OCI-LY1 (cell line): Measurements from ENCODE around the gene TMEFF2.

Experiments used
- H2AFZ ChIP-seq: fragments of 200-600 bp; sonication (generic), shearing (Covaris generic); 2 replicates; pipeline ENCODE4 v1.6.0; 2014; ENCODE audit warnings: antibody characterized with exemption, mild to moderate bottlenecking, low read length
- H3F3A ChIP-seq: fragments of 200-600 bp; sonication (generic), shearing (Covaris generic); 2 replicates; pipeline ENCODE4 v1.6.0; 2014; ENCODE audit warnings: mild to moderate bottlenecking, antibody characterized with exemption, low read length, moderate library complexity; ENCODE audit not compliant: insufficient read depth
- H3K27ac ChIP-seq: fragments of 200-600 bp; sonication (generic); 2 replicates; pipeline ENCODE4 v1.5.1; 2014; ENCODE audit warnings: low read length, mixed run types, mild to moderate bottlenecking, low read depth; ENCODE audit not compliant: poor library complexity, severe bottlenecking
- H3K27me3 ChIP-seq: fragments of 200-600 bp; sonication (generic); 2 replicates; pipeline ENCODE4 v1.6.0; 2014; ENCODE audit warnings: antibody characterized with exemption, mild to moderate bottlenecking, low read length, moderate library complexity; ENCODE audit not compliant: insufficient read depth
- H3K36me3 ChIP-seq: fragments of 200-600 bp; sonication (generic); 2 replicates; pipeline ENCODE4 v1.6.1; 2014; ENCODE audit warnings: mild to moderate bottlenecking, antibody characterized with exemption, low read length, moderate library complexity, mixed read lengths; ENCODE audit not compliant: insufficient read depth
- H3K4me1 ChIP-seq: fragments of 200-600 bp; sonication (generic); 2 replicates; pipeline ENCODE4 v1.5.1; 2014; ENCODE audit warnings: mild to moderate bottlenecking, low read length, moderate library complexity; ENCODE audit not compliant: insufficient read depth, severe bottlenecking
- H3K4me2 ChIP-seq: fragments of 200-600 bp; sonication (generic), shearing (Covaris generic); 2 replicates; pipeline ENCODE4 v1.6.1; 2014; ENCODE audit warnings: low read length
- H3K4me3 ChIP-seq: fragments of 200-600 bp; sonication (generic); 2 replicates; pipeline ENCODE4 v1.5.1; 2014; ENCODE audit warnings: low read length, low read depth, mild to moderate bottlenecking, mixed read lengths; ENCODE audit not compliant: poor library complexity, severe bottlenecking
- H3K79me2 ChIP-seq: fragments of 200-600 bp; shearing (Covaris generic); 2 replicates; pipeline ENCODE4 v1.6.1; 2016; ENCODE audit warnings: mixed run types, low read length, mixed read lengths; ENCODE audit not compliant: insufficient read depth
- H3K9ac ChIP-seq: fragments of 200-600 bp; sonication (generic), shearing (Covaris generic); 2 replicates; pipeline ENCODE4 v1.6.1; 2014; ENCODE audit warnings: mild to moderate bottlenecking, low read length, mixed read lengths
- H3K9me2 ChIP-seq: fragments of 200-600 bp; sonication (generic), shearing (Covaris generic); 2 replicates; pipeline ENCODE4 v1.6.1; 2014; ENCODE audit warnings: low read depth, mild to moderate bottlenecking, low read length, mixed read lengths
- H3K9me3 ChIP-seq: fragments of 200-600 bp; shearing (Covaris generic); 2 replicates; pipeline ENCODE4 v1.6.1; 2014; ENCODE audit warnings: low read length, mixed read lengths
- H4K20me1 ChIP-seq: fragments of 200-600 bp; sonication (generic), shearing (Covaris generic); 2 replicates; pipeline ENCODE4 v1.6.0; 2016; ENCODE audit warnings: mild to moderate bottlenecking, low read length; ENCODE audit not compliant: insufficient read depth
- EZH2 ChIP-seq: fragments of 200-600 bp; sonication (generic), shearing (Covaris generic); IDR thresholded peaks from 2 replicates; pipeline ENCODE4 v1.8.0; 2017; ENCODE audit warnings: borderline replicate concordance, mixed run types, mild to moderate bottlenecking, antibody characterized with exemption, low read length, moderate library complexity, mixed read lengths
- TF ChIP-seq, protein P1 (sequence below): fragments of 200-600 bp; sonication (generic), shearing (Covaris generic); IDR thresholded peaks from 2 replicates; pipeline ENCODE4 v1.5.1; 2017; ENCODE audit warnings: mild to moderate bottlenecking, antibody characterized with exemption, low read length, moderate library complexity, mixed read lengths

TMEFF2 gene

DNA sequence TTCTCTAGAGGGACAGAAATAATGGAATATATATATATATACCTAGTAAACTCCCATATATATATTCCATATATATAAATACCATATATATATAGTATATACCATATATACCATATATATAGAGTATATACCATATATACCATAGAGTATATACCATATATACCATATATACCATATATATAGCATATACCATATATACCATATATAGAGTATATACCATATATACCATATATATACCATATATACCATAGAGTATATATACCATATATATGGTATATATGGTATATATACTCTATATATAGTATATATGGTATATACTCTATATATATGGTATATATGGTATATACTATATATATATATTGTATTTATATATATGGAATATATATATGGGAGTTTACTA is 285.9 kb downstream of the TMEFF2 start:
- Histone ChIP-seq H3K4me3 (no peak overlapping the region), H3K79me2 (no peaks in the 10 kb centered on the region), H3K9ac (no peak overlapping the region), H3K4me1 (no peaks in the 10 kb centered on the region), H3K27ac (no peak overlapping the region), H3K9me2 (no peaks in the 10 kb centered on the region), H3K4me2 (no peak overlapping the region), H2AFZ (no peak overlapping the region), H3K27me3 (no peaks in the 10 kb centered on the region), H4K20me1 (no peaks in the 10 kb centered on the region), H3K36me3 (no peaks in the 10 kb centered on the region), H3K9me3 (no peaks in the 10 kb centered on the region), H3F3A (no peaks in the 10 kb centered on the region)
- TF ChIP-seq EZH2, result no peak
- TF ChIP-seq, protein P1, sequence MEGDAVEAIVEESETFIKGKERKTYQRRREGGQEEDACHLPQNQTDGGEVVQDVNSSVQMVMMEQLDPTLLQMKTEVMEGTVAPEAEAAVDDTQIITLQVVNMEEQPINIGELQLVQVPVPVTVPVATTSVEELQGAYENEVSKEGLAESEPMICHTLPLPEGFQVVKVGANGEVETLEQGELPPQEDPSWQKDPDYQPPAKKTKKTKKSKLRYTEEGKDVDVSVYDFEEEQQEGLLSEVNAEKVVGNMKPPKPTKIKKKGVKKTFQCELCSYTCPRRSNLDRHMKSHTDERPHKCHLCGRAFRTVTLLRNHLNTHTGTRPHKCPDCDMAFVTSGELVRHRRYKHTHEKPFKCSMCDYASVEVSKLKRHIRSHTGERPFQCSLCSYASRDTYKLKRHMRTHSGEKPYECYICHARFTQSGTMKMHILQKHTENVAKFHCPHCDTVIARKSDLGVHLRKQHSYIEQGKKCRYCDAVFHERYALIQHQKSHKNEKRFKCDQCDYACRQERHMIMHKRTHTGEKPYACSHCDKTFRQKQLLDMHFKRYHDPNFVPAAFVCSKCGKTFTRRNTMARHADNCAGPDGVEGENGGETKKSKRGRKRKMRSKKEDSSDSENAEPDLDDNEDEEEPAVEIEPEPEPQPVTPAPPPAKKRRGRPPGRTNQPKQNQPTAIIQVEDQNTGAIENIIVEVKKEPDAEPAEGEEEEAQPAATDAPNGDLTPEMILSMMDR, result no peak

DNA sequence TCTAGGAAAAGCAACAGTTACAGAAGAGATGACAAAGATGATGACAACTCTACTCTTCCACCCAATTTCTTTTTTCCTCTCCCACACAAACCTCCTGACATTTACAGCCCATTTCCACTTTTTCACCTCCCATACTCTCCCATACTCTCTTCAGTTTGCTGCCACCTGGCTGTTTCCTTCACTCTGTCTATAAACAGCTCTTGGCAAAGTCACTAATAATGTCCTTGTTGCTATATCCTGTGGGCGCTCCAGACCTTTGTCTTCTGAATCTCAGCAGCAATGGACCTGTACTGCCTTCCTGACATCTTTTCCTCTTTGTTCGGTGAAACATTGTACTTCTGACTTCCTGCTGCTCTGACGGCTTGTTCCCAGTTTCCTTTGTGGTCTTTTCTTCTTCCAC is 287.2 kb downstream of the TMEFF2 start:
- no peaks in the 10 kb centered on the region for H4K20me1 ChIP-seq
- H2AFZ ChIP-seq, result no peak overlapping the region

DNA sequence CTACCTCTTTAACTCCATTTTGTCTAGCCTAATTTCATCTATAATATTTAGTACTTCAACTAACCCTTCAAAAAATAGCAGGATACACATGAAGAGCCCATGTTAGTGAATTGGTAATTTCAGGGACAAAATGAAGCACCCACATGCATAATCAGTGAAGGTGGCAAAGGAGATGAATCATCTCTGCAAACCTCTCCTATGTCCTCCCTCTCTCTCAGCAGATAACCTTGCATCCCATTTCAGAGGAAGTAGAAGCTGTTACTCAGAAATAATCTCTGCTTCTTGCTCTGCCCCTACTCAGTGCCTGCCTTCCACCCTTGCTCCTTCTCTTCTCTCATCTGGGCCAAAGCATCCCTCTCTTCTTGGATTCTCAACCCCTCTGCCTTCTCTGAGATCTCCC is 287.6 kb downstream of the TMEFF2 start:
- no peaks in the 10 kb centered on the region for H3F3A ChIP-seq
- no peaks in the 10 kb centered on the region for H3K36me3 ChIP-seq
- no peak overlapping the region for H3K4me2 ChIP-seq
- TF ChIP-seq, protein P1, result no peak
- no peak for TF ChIP-seq EZH2
- no peak overlapping the region for H2AFZ ChIP-seq
- H3K4me1 ChIP-seq, result no peaks in the 10 kb centered on the region
- H3K27ac ChIP-seq, result no peak overlapping the region
- H3K27me3 ChIP-seq, result no peaks in the 10 kb centered on the region
- H3K79me2 ChIP-seq, result no peaks in the 10 kb centered on the region
- H4K20me1 ChIP-seq, result no peaks in the 10 kb centered on the region
- H3K9ac ChIP-seq, result no peak overlapping the region
- no peak overlapping the region for H3K4me3 ChIP-seq
- no peaks in the 10 kb centered on the region for H3K9me2 ChIP-seq
- no peaks in the 10 kb centered on the region for H3K9me3 ChIP-seq

More for the DNA sequence above, 287.2 kb downstream of the TMEFF2 start:
- Histone ChIP-seq H3F3A (no peaks in the 10 kb centered on the region), H3K27me3 (no peaks in the 10 kb centered on the region), H3K27ac (no peak overlapping the region), H3K9me3 (no peaks in the 10 kb centered on the region), H3K79me2 (no peaks in the 10 kb centered on the region), H3K36me3 (no peaks in the 10 kb centered on the region), H3K9ac (no peak overlapping the region), H3K4me2 (no peak overlapping the region), H3K9me2 (no peaks in the 10 kb centered on the region), H3K4me3 (no peak overlapping the region), H3K4me1 (no peaks in the 10 kb centered on the region)
- no peak for TF ChIP-seq EZH2
- TF ChIP-seq, protein P1, result no peak
